Measurements from ENCODE around the gene PRDM15.

Gene PRDM15

GRCh38 chr21:41861987-41862386 lies 17.2 kb downstream of the PRDM15 start:
- no peak for DNase-seq

- DNase-seq, result no peak
These were observed 17.9 kb downstream of the PRDM15 start for GRCh38 chr21:41861255-41861654.

- no peak for DNase-seq
These were observed 19.7 kb downstream of the PRDM15 start for GRCh38 chr21:41859297-41859980.

- no peak for DNase-seq
These were observed 20.5 kb downstream of the PRDM15 start for GRCh38 chr21:41858466-41859296.

GRCh38 chr21:41857771-41858300 lies 21.3 kb downstream of the PRDM15 start:
- no peak for DNase-seq

- no peak for DNase-seq
These were observed 22.6 kb downstream of the PRDM15 start for GRCh38 chr21:41856572-41856971.

GRCh38 chr21:41854426-41854995 lies 24.6 kb downstream of the PRDM15 start:
- no peak for DNase-seq

- no peak for DNase-seq
These were observed 26.2 kb downstream of the PRDM15 start for GRCh38 chr21:41852929-41853320.

GRCh38 chr21:41852151-41852928 lies 26.8 kb downstream of the PRDM15 start:
- no peak for DNase-seq

GRCh38 chr21:41851090-41851790 lies 27.9 kb downstream of the PRDM15 start:
- DNase-seq, result no peak

- DNase-seq, result no peak
These were observed 29.1 kb downstream of the PRDM15 start for GRCh38 chr21:41850085-41850484.

GRCh38 chr21:41848958-41849580 lies 30.1 kb downstream of the PRDM15 start:
- no peak for DNase-seq

- no peak for DNase-seq
These were observed 30.6 kb downstream of the PRDM15 start for GRCh38 chr21:41848533-41848932.

- DNase-seq, result peak; percentile 14
These were observed 31.9 kb downstream of the PRDM15 start for GRCh38 chr21:41847066-41847804.

- no peak for DNase-seq
These were observed 32.6 kb downstream of the PRDM15 start for GRCh38 chr21:41846536-41846935.

GRCh38 chr21:41846033-41846317 lies 33.2 kb downstream of the PRDM15 start:
- DNase-seq, result no peak

- no peak for DNase-seq
These were observed 33.7 kb downstream of the PRDM15 start for GRCh38 chr21:41845310-41846032.

GRCh38 chr21:41843584-41843983 lies 35.6 kb downstream of the PRDM15 start:
- no peak for DNase-seq

- DNase-seq, result no peak
These were observed 38.3 kb downstream of the PRDM15 start for GRCh38 chr21:41840880-41841279.

GRCh38 chr21:41839387-41840000 lies 39.6 kb downstream of the PRDM15 start:
- no peak for DNase-seq

All from DMS53 (cell line).